OCI-LY3 (cell line): ENCODE measurements around the gene CHMP4B.

Experiments used
- H2AFZ ChIP-seq: fragments of 200-600, 300-600 bp; shearing (Covaris generic); 2 replicates; pipeline ENCODE4 v1.6.0; 2014; ENCODE audit warnings: antibody characterized with exemption, low read depth, low read length
- H3K27ac ChIP-seq: fragments of 200-600, 300-600 bp; sonication (generic); 2 replicates; pipeline ENCODE4 v1.5.1; 2014; ENCODE audit warnings: mild to moderate bottlenecking, low read length, moderate library complexity, mixed read lengths
- H3K27me3 ChIP-seq: fragments of 200-600, 300-600 bp; sonication (generic); 2 replicates; pipeline ENCODE4 v1.6.1; 2014; ENCODE audit warnings: low read depth, low read length, mixed read lengths
- H3K36me3 ChIP-seq: fragments of 200-600, 300-600 bp; sonication (generic); replicated peaks from 2 replicates; pipeline ENCODE3; 2014; ENCODE audit warnings: low read depth, low read length, mixed read lengths
- H3K4me1 ChIP-seq: fragments of 300-600, 200-600 bp; sonication (generic); 2 replicates; pipeline ENCODE4 v1.6.1; 2014; ENCODE audit warnings: low read length, mixed read lengths
- H3K4me2 ChIP-seq: fragments of 200-600, 300-600 bp; sonication (generic); 2 replicates; pipeline ENCODE4 v1.6.1; 2014; ENCODE audit warnings: low read length, mixed read lengths
- H3K4me3 ChIP-seq: fragments of 300-600, 200-600 bp; sonication (generic); 2 replicates; pipeline ENCODE4 v1.5.1; 2014; ENCODE audit warnings: antibody characterized with exemption, mild to moderate bottlenecking, low read length, moderate library complexity
- H3K79me2 ChIP-seq: fragments of 300-600, 200-600 bp; shearing (Covaris generic); 2 replicates; pipeline ENCODE4 v1.6.1; 2014; ENCODE audit warnings: mild to moderate bottlenecking, low read length, mixed read lengths
- H3K9ac ChIP-seq: fragments of 300-600, 200-600 bp; shearing (Covaris generic); 2 replicates; pipeline ENCODE4 v1.6.0; 2014; ENCODE audit warnings: mild to moderate bottlenecking, low read length, moderate library complexity
- H3K9me3 ChIP-seq: fragments of 200-600, 300-600 bp; shearing (Covaris generic); 2 replicates; pipeline ENCODE4 v1.6.1; 2014; ENCODE audit warnings: low read length, mixed read lengths; ENCODE audit not compliant: insufficient read depth
- H4K20me1 ChIP-seq: fragments of 200-600, 300-600 bp; sonication (generic); 2 replicates; pipeline ENCODE4 v1.6.1; 2016; ENCODE audit warnings: low read length, mixed read lengths; ENCODE audit not compliant: insufficient read depth
- EZH2phosphoT487 ChIP-seq: fragments of 200-600 bp; shearing (Covaris generic); IDR thresholded peaks from 2 replicates; pipeline ENCODE4 v1.6.1; 2018; ENCODE audit warnings: antibody characterized with exemption, mixed run types, low read depth
- TF ChIP-seq, protein P1 (sequence below): fragments of 200-600, 300-600 bp; sonication (generic); IDR thresholded peaks from 2 replicates; pipeline ENCODE4 v1.5.1; 2014; ENCODE audit warnings: antibody characterized with exemption, low read length, low read depth

CHMP4B gene

DNA sequence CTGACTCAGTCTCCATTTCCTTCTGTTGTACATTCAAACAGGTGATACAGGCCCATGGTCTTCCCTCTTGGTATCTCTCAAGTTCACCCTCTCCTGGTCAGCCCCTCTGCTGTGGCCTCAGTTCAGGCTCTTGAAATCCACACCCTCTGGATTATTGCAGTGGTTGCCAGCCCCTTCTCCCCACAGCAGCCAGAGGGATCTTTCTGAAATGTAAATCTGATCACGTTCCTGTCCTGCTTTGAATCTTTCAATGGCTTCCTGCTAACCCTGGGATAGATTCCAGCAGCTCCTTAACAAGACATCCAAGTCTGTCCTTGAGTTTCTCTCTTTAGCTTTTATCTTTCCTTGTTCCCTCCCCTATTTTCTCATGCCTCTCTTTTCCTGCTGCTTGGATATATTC is 22.2 kb downstream of the CHMP4B start:
- Histone ChIP-seq H3K27me3 (no peaks in the 10 kb centered on the region), H3K27ac (no peak overlapping the region), H3K4me3 (no peak overlapping the region), H3K79me2 (peaks cover 95% of the 10 kb centered on the region), H4K20me1 (peaks cover 59% of the 10 kb centered on the region), H3K36me3 (peaks cover 24% of the 10 kb centered on the region), H3K4me2 (no peak overlapping the region), H2AFZ (no peak overlapping the region), H3K9ac (no peak overlapping the region), H3K4me1 (peaks cover 13% of the 10 kb centered on the region), H3K9me3 (no peaks in the 10 kb centered on the region)
- no peak for TF ChIP-seq EZH2phosphoT487
- TF ChIP-seq, protein P1, sequence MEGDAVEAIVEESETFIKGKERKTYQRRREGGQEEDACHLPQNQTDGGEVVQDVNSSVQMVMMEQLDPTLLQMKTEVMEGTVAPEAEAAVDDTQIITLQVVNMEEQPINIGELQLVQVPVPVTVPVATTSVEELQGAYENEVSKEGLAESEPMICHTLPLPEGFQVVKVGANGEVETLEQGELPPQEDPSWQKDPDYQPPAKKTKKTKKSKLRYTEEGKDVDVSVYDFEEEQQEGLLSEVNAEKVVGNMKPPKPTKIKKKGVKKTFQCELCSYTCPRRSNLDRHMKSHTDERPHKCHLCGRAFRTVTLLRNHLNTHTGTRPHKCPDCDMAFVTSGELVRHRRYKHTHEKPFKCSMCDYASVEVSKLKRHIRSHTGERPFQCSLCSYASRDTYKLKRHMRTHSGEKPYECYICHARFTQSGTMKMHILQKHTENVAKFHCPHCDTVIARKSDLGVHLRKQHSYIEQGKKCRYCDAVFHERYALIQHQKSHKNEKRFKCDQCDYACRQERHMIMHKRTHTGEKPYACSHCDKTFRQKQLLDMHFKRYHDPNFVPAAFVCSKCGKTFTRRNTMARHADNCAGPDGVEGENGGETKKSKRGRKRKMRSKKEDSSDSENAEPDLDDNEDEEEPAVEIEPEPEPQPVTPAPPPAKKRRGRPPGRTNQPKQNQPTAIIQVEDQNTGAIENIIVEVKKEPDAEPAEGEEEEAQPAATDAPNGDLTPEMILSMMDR, result no peak

DNA sequence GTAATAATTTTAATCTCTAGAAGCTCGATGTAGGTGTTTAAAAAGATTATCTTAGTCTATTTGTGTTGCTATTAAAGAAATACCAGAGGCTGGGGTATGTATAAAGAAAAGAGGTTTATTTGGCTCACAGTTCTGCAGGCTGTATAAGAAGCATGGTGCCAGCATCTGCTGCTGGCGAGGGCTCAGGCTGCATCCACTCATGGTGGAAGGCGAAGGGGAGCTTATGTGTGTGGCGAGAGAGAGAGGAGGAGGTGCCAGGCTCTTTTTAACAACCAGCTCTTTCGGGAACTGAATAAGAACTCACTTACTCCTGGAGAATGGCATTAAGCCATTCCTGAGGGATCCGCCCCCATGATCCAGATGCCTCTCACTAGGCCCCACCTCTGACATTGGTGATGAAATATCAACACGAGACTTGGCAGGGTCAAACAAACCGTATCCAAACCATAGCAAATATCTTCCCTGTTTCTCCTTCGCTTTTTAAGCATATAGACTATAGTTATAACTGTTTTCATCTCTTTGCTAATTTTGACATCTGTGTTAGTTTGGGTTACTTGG is 24.5 kb downstream of the CHMP4B start:
- H3K9me3 ChIP-seq, result no peaks in the 10 kb centered on the region
- H3K4me2 ChIP-seq, result no peak overlapping the region
- peaks cover 35% of the 10 kb centered on the region for H4K20me1 ChIP-seq
- peaks cover 24% of the 10 kb centered on the region for H3K36me3 ChIP-seq
- H3K27ac ChIP-seq, result no peak overlapping the region
- peaks cover 95% of the 10 kb centered on the region for H3K79me2 ChIP-seq
- H3K9ac ChIP-seq, result no peak overlapping the region
- H2AFZ ChIP-seq, result no peak overlapping the region
- TF ChIP-seq, protein P1, result no peak
- TF ChIP-seq EZH2phosphoT487, result no peak
- H3K4me1 ChIP-seq, result peaks cover 37% of the 10 kb centered on the region
- no peaks in the 10 kb centered on the region for H3K27me3 ChIP-seq
- H3K4me3 ChIP-seq, result no peak overlapping the region

DNA sequence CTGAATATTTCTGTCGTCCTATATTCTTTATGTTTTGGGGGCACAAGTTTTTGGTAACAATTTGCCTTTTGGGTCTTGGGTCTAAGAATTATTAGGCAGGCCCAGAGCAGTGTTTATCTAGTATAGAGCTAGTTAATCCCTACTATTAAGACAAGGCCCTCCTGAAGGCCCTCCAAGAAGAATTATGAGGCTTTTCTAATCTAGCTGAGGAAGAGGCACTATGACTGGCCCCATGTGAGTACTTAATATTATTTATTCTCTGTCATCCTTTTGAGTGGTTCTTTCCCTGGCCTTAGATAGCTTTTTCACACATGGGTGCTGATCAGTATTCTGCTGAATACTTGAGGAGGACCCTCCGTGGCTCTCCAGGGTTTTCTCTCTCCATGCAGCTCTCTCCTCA is 25.1 kb downstream of the CHMP4B start:
- Histone ChIP-seq H2AFZ (no peak overlapping the region), H3K9me3 (no peaks in the 10 kb centered on the region), H3K27ac (no peak overlapping the region), H4K20me1 (peaks cover 35% of the 10 kb centered on the region), H3K79me2 (peaks cover 96% of the 10 kb centered on the region), H3K9ac (no peak overlapping the region), H3K36me3 (peaks cover 24% of the 10 kb centered on the region), H3K27me3 (no peaks in the 10 kb centered on the region), H3K4me3 (no peak overlapping the region), H3K4me1 (peaks cover 42% of the 10 kb centered on the region), H3K4me2 (no peak overlapping the region)
- TF ChIP-seq, protein P1, result no peak
- no peak for TF ChIP-seq EZH2phosphoT487

DNA sequence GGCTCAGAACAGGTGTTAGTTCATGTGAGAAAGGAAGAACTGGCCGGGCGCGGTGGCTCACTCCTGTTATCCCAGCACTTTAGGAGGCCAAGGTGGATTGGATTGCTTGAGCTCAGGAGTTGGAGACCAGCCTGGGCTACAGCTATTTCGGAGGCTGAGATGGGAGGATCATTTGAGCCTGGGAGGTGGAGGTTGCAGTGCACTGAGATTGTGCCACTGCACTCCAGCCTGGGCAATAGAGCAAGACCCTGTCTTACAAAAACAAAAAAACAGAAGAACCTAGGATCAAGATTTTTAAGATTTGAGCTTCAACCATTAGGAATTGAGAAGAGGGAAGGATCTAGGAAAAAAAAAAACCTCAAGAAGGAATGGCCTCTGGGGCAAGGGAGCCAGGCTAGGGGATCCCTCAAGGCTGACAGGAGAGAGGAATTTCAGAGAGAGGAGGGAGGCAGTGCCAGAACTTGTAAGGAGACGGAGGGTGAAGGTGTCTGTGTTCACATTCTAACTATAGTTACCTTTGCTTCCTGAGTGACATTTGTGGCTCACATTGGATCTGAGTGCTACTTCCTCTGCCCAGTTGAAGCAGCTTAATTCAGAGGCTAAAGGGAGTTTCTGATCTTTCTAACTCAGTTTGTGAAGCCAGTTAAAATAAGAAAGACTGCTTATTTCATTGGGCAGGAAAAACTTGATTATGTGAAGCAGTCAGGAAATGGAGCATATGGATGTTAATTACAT is 26.1 kb downstream of the CHMP4B start:
- no peak overlapping the region for H3K9ac ChIP-seq
- peaks cover 96% of the 10 kb centered on the region for H3K79me2 ChIP-seq
- no peak overlapping the region for H3K4me3 ChIP-seq
- H3K4me2 ChIP-seq, result no peak overlapping the region
- peaks cover 41% of the 10 kb centered on the region for H4K20me1 ChIP-seq
- H3K36me3 ChIP-seq, result peaks cover 18% of the 10 kb centered on the region
- H3K27me3 ChIP-seq, result no peaks in the 10 kb centered on the region
- no peak overlapping the region for H3K27ac ChIP-seq
- H3K9me3 ChIP-seq, result no peaks in the 10 kb centered on the region
- TF ChIP-seq EZH2phosphoT487, result no peak
- TF ChIP-seq, protein P1, result no peak
- no peak overlapping the region for H2AFZ ChIP-seq
- H3K4me1 ChIP-seq, result peaks cover 52% of the 10 kb centered on the region
